ENCODE data around the gene CLEC3B.

DNA sequence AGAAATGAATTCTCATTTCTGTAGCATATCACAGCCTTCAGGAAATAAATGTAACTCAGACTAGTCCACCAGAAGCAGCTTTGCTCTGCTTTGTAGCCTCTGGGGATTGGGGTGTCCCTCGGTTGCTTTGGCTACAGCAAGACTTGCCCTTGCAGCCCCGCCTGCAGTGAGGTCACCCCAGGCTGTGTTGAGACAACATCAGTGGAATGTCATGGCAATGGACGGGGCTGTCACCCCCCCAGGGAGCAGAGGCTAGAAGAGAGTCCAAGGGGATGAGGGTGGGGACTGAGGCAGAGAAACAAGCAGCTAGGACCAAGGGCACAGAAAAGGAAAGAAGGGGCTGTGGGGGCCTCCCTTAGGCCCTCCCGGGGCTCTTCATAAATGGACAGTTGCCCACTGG is 854 bp downstream of the CLEC3B start:
- TF ChIP-seq POLR2AphosphoS5 (IDR thresholded peaks at IDR 0.05; ENCODE audit: low read depth, low read length) (no peak), POLR2A (IDR thresholded peaks at IDR 0.05; ENCODE audit: low read depth, low read length) (no peak)

All from GM12891 (cell line).